Suprapubic skin (tissue), 4 donors: Measurements from ENCODE around the gene PLCZ1. TPM values are rescaled to one million over a fixed set of nuclear protein-coding genes. Genes with fewer than 3 reads are reported as not detected.

Source experiments
- DNase-seq, 2 donors: peaks; one replicate each; pipeline ENCODE4 v3.0.0-alpha.2; 2019; ENCODE audit warnings: low spot score in 2 of 2
- H3K27ac ChIP-seq: fragments of 200-600 bp; sonication (generic); one replicate; pipeline ENCODE4 v1.5.1; 2019
- H3K27me3 ChIP-seq: fragments of 200-600 bp; sonication (generic); one replicate; pipeline ENCODE4 v1.5.1; 2019
- H3K36me3 ChIP-seq: fragments of 200-600 bp; sonication (generic); one replicate; pipeline ENCODE4 v1.5.1; 2019
- H3K4me1 ChIP-seq: fragments of 200-600 bp; sonication (generic); one replicate; pipeline ENCODE4 v1.5.1; 2019
- H3K4me3 ChIP-seq: fragments of 200-600 bp; sonication (generic); one replicate; pipeline ENCODE4 v1.5.1; 2019; ENCODE audit warnings: mild to moderate bottlenecking
- H3K9me3 ChIP-seq: fragments of 200-600 bp; sonication (generic); one replicate; pipeline ENCODE4 v1.5.1; 2019
- EP300 ChIP-seq: sonication (generic); formaldehyde crosslinking; IDR thresholded peaks from one replicate; pipeline ENCODE4 v1.6.1; 2017; ENCODE audit warnings: antibody characterized with exemption
- POLR2A ChIP-seq, 2 donors: fragments of 450-650 bp; IDR thresholded peaks; one replicate each; pipeline ENCODE4 v1.6.1; 2017; ENCODE audit warnings: antibody characterized with exemption in 2 of 2, mild to moderate bottlenecking in 2 of 2, moderate library complexity in 2 of 2
- POLR2AphosphoS5 ChIP-seq, 3 donors: sonication (generic); formaldehyde crosslinking; IDR thresholded peaks; one replicate each; pipeline ENCODE4 v1.6.1; 2017; ENCODE audit warnings: antibody characterized with exemption in 3 of 3
- WGBS: methylation state at CpG from one replicate; pipeline ENCODE4 v1.1.5; 2018; 5-methylcytosine and 5-hydroxymethylcytosine counted together
- total RNA-seq, 4 donors: library from RNA; depleted of rRNA; stranded (reverse); fragments of >200 nt; gene quantifications; one replicate each; pipeline ENCODE4 v1.1.0, GENCODE V29; 2016
- TF ChIP-seq, protein P1 (sequence below), 2 donors: fragments of 200-600 bp in 1 of 2; fragments of 450-650 bp in 1 of 2; sonication (generic) in 1 of 2; IDR thresholded peaks; one replicate each; pipeline ENCODE4 v1.5.1; 2016 to 2019; ENCODE audit warnings: antibody characterized with exemption in 2 of 2, mild to moderate bottlenecking in 1 of 2, moderate library complexity in 1 of 2

Gene PLCZ1
- total RNA-seq, 4 donors from 2014 or later, result not detected

GRCh38 chr12:18720690-18721089 lies 17.1 kb downstream of the PLCZ1 start:
- no peak for TF ChIP-seq POLR2A (IDR thresholded peaks at IDR 0.05)
- no peak for TF ChIP-seq POLR2AphosphoS5 (IDR thresholded peaks at IDR 0.05)
- no peak for TF ChIP-seq EP300
- TF ChIP-seq, protein P1, sequence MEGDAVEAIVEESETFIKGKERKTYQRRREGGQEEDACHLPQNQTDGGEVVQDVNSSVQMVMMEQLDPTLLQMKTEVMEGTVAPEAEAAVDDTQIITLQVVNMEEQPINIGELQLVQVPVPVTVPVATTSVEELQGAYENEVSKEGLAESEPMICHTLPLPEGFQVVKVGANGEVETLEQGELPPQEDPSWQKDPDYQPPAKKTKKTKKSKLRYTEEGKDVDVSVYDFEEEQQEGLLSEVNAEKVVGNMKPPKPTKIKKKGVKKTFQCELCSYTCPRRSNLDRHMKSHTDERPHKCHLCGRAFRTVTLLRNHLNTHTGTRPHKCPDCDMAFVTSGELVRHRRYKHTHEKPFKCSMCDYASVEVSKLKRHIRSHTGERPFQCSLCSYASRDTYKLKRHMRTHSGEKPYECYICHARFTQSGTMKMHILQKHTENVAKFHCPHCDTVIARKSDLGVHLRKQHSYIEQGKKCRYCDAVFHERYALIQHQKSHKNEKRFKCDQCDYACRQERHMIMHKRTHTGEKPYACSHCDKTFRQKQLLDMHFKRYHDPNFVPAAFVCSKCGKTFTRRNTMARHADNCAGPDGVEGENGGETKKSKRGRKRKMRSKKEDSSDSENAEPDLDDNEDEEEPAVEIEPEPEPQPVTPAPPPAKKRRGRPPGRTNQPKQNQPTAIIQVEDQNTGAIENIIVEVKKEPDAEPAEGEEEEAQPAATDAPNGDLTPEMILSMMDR (IDR thresholded peaks at IDR 0.05), result no peak
- H3K4me1 ChIP-seq, result peaks cover 2% of the 10 kb centered on the region
- H3K36me3 ChIP-seq, result no peaks in the 10 kb centered on the region
- no peaks in the 10 kb centered on the region for H3K9me3 ChIP-seq
- H3K27me3 ChIP-seq, result no peaks in the 10 kb centered on the region
- H3K27ac ChIP-seq, result no peak overlapping the region
- no peak for DNase-seq
- H3K4me3 ChIP-seq, result no peak overlapping the region

GRCh38 chr12:18719922-18720510 lies 17.8 kb downstream of the PLCZ1 start:
- no peak for DNase-seq
- Histone ChIP-seq H3K4me1 (peaks cover 2% of the 10 kb centered on the region), H3K9me3 (no peaks in the 10 kb centered on the region), H3K36me3 (no peaks in the 10 kb centered on the region), H3K4me3 (no peak overlapping the region), H3K27ac (no peak overlapping the region), H3K27me3 (no peaks in the 10 kb centered on the region)
- 55% methylated on average over 3 of the region's 3 CpGs for WGBS
- TF ChIP-seq POLR2A (IDR thresholded peaks at IDR 0.05) (no peak), POLR2AphosphoS5 (IDR thresholded peaks at IDR 0.05) (no peak)
- TF ChIP-seq, protein P1 (IDR thresholded peaks at IDR 0.05), result no peak

GRCh38 chr12:18718462-18718861 lies 19.4 kb downstream of the PLCZ1 start:
- Histone ChIP-seq H3K36me3 (no peaks in the 10 kb centered on the region), H3K4me1 (no peaks in the 10 kb centered on the region), H3K27ac (no peak overlapping the region), H3K9me3 (no peaks in the 10 kb centered on the region), H3K4me3 (no peak overlapping the region), H3K27me3 (no peaks in the 10 kb centered on the region)
- DNase-seq, result no peak
- no peak for TF ChIP-seq EP300
- TF ChIP-seq POLR2AphosphoS5 (IDR thresholded peaks at IDR 0.05), result no peak
- TF ChIP-seq POLR2A (IDR thresholded peaks at IDR 0.05), result no peak
- TF ChIP-seq, protein P1 (IDR thresholded peaks at IDR 0.05), result no peak

GRCh38 chr12:18716236-18716635 lies 21.6 kb downstream of the PLCZ1 start:
- 100% methylated on average over 1 of the region's 1 CpG for WGBS
- no peak overlapping the region for H3K4me3 ChIP-seq
- no peaks in the 10 kb centered on the region for H3K9me3 ChIP-seq
- DNase-seq, result no peak
- H3K36me3 ChIP-seq, result no peaks in the 10 kb centered on the region
- H3K4me1 ChIP-seq, result no peaks in the 10 kb centered on the region
- TF ChIP-seq POLR2A (IDR thresholded peaks at IDR 0.05), result no peak
- TF ChIP-seq, protein P1 (IDR thresholded peaks at IDR 0.05), result no peak
- H3K27ac ChIP-seq, result no peak overlapping the region
- no peaks in the 10 kb centered on the region for H3K27me3 ChIP-seq

- TF ChIP-seq EP300, result no peak
- TF ChIP-seq POLR2AphosphoS5 (IDR thresholded peaks at IDR 0.05), result no peak
- TF ChIP-seq POLR2A (IDR thresholded peaks at IDR 0.05), result no peak
- TF ChIP-seq, protein P1 (IDR thresholded peaks at IDR 0.05), result no peak
- Histone ChIP-seq H3K9me3 (no peaks in the 10 kb centered on the region), H3K4me1 (no peaks in the 10 kb centered on the region), H3K27ac (no peak overlapping the region), H3K4me3 (no peak overlapping the region), H3K36me3 (no peaks in the 10 kb centered on the region), H3K27me3 (no peaks in the 10 kb centered on the region)
- DNase-seq, result no peak
- 84% methylated on average over 1 of the region's 1 CpG for WGBS
These were observed 31.0 kb downstream of the PLCZ1 start for GRCh38 chr12:18706798-18707197.
